Fibroblast of mammary gland (primary cell): ENCODE data around the gene SUFU.
A peak's percentile ranks its signal among the peaks of the same experiment; 100 is the strongest.

ENCODE experiments used
- DNase-seq: peaks from one replicate; pipeline ENCODE4 v3.0.0-alpha.2; 2010; ENCODE audit warnings: low read depth
- H3K4me3 ChIP-seq: 2 replicates; pipeline ENCODE4 v1.5.1; 2011; ENCODE audit warnings: low read depth, mild to moderate bottlenecking, low read length, moderate library complexity; ENCODE audit not compliant: control insufficient read depth
- TF ChIP-seq, protein P1 (sequence below): conservative IDR thresholded peaks from 2 replicates; pipeline ENCODE4 v1.5.1; 2011; ENCODE audit warnings: low read depth, low read length, inconsistent platforms; ENCODE audit not compliant: control insufficient read depth, insufficient read depth

SUFU gene

DNA sequence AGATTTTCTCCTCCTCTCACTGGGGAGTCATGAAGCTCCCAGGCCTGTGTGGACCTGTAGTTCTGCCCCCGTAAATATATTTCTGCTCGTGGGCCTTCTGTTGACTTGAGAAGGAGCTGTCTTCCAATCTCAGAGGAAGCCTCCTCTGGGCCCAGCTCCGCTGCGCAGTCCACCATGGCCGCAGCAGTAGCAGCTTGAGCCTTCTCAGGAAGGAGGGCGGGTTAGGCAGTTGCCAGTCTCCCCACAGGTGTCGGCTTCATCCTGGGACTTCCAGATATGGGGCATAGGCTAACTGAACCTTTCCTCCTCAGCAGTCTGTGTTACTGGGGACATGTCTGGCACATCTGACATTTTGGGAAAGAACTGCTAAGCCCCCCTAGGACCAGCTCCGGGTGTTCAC lies 77.6 kb downstream of the SUFU start:
- H3K4me3 ChIP-seq = no peak overlapping the region
- DNase-seq = no peak
- TF ChIP-seq, protein P1, sequence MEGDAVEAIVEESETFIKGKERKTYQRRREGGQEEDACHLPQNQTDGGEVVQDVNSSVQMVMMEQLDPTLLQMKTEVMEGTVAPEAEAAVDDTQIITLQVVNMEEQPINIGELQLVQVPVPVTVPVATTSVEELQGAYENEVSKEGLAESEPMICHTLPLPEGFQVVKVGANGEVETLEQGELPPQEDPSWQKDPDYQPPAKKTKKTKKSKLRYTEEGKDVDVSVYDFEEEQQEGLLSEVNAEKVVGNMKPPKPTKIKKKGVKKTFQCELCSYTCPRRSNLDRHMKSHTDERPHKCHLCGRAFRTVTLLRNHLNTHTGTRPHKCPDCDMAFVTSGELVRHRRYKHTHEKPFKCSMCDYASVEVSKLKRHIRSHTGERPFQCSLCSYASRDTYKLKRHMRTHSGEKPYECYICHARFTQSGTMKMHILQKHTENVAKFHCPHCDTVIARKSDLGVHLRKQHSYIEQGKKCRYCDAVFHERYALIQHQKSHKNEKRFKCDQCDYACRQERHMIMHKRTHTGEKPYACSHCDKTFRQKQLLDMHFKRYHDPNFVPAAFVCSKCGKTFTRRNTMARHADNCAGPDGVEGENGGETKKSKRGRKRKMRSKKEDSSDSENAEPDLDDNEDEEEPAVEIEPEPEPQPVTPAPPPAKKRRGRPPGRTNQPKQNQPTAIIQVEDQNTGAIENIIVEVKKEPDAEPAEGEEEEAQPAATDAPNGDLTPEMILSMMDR = no peak

DNA sequence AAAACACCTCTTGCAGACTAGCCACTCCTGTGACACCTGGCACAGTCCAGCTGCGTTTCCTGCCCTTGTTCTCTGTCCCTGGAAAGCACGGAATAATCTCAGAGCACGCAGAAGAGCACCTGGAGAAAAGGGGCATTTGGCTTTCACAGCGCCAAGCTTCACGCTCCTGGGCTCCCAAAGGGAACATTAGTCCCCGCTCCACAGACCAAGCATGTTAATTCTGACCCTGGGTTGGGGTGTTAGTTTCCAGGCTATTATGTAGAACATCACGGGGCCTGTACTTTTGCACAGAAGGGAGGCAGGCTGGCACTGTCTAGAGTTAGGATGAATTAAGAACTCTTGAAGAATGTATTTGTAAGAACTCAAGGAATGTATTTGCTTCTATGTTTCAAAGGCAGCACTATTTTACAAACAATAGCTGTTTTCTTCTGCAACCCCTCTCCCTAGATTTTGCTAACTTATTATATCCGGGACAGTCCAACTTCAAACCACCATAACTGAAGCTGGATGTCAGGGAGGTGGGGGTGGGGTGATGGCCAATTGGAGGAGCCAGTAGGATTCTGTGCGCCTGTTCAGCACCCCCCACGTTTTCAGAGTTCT lies 78.3 kb downstream of the SUFU start:
- no peak for DNase-seq

DNA sequence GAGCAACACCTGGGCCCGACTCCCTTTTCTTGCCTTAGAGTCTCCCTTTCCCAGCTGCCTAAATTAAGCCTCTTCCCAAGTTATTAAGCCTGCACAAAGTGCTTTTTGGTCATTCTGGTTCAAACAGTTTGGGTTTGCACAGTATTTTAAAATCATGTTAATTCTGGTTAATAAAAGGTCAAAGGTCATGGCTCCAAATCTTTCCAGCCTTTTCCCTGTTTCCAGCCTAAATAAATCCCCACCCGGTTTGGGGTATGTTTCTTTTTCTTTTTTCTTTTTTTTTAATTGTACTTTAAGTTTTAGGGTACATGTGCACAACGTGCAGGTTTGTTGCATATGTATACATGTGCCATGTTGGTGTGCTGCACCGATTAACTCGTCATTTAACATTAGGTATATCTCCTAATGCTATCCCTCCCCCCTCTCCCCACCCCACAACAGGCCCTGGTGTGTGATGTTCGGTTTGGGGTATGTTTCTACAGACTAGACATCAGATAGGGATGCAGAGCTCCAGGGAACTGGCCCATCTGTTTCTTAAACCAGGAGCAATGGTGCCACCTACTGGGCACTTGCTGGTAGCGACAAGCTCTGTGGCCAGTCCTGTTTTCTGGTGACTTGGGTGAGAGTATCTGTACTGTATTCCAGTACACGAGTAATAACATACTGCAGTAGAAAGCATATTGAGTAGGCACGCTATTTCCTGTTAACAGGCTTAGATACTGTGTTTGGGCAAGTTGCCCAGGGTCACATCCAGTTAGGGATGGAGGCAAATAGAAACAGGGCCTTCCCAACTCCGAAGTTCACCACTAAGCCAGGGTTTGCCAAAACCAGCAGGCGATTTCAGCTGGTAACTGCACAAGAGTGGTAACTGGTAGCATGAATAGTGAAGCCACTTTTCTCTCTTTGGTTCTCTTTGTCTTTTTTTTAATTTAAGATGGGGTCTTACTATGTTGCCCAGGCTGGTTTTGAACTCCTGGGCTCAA lies 80.0 kb downstream of the SUFU start:
- peak; percentile 91 for DNase-seq
- TF ChIP-seq, protein P1 = peak; percentile 91
- H3K4me3 ChIP-seq = no peak overlapping the region

More for the DNA sequence above, 78.3 kb downstream of the SUFU start:
- TF ChIP-seq, protein P1 = no peak
- H3K4me3 ChIP-seq = no peak overlapping the region

DNA sequence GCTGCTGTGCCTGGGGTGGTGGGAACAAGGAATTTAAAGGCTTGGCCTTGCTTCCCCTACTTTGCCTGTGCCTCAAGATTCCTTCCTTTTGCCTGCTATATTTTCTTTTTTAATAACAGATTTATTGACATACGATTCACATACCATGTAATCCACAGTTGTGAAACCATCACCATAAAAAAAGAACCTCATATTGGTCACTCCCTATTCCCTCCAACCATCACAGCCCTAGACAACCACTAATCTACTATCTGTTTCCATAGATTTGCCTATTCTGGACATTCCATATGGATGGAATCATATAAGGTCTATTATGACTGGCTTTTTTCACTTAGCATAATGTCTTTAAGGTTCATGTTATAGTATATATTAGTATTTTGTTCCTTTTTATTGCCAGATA lies 81.3 kb downstream of the SUFU start:
- TF ChIP-seq, protein P1 = no peak
- H3K4me3 ChIP-seq = no peak overlapping the region
- DNase-seq = no peak

DNA sequence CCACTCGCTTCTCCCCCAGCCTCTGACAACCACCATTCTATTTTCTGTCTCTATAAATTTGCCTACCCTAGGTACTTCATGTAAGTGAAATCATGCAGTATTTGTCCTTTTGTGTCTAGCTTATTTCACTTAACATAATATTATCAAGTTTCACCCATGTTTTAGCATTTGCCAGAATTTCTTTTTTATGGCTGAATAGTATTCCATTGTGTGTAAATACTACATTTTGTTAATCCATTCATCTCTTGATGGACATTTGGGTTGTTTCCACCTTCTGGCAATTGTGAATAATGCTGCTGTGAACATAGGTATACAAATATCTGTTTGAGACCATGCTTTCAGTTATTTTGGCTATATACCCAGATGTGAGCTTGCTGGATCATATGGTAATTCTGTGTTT lies 83.1 kb downstream of the SUFU start:
- no peak overlapping the region for H3K4me3 ChIP-seq
- TF ChIP-seq, protein P1 = no peak
- no peak for DNase-seq

DNA sequence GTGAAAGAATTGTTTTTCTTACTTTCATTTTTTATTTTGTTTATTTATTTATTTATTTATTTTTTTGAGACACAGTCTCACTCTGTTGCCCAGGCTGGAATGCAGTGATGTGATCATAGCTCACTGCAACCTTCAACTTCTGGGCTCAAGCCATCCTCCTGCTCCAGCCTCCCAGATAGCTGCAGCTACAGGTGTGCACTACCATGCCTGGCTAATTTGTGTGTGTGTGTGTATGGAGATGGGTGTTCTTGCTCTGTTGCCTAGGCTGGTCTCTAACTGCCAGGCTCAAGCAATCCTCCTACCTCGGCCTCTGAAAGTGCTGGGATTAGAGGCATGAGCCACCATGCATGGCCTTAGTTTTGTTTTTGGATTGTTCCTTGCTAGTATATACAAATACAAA lies 85.1 kb downstream of the SUFU start:
- H3K4me3 ChIP-seq = no peak overlapping the region
- TF ChIP-seq, protein P1 = no peak
- DNase-seq = no peak
